ENCODE measurements around the gene ZNF416. TPM values are rescaled to one million over a fixed set of nuclear protein-coding genes. Genes with fewer than 3 reads are reported as not detected.

The ZNF416 gene
- total and polyA plus RNA-seq, 9 of the 15 experiments (the other 6 are each of a cell fraction or from before 2014, with no cell fraction given): 0.20 to 2.0 (median 1.1) TPM

GRCh38 chr19:57613941-57614743 is 35.4 kb upstream of the ZNF416 start, which contains the start of gene ZNF134 (continued):
- TF ChIP-seq POLR3A (IDR thresholded peaks at IDR 0.05; ENCODE audit: borderline replicate concordance, extremely low read depth, insufficient read depth, insufficient read length) (no peak), CREB1 (IDR thresholded peaks at IDR 0.05) (no peak), CREB1 (CRISPR knock-in tag; IDR thresholded peaks at IDR 0.05) (0 out of 2 replicates have a peak, but pooled peaks have one; percentile 37), ZFX (CRISPR knock-in tag; IDR thresholded peaks at IDR 0.05) (peak; percentile 38; the same call in 1 of the 2 replicates), PHF20 (IDR thresholded peaks at IDR 0.05; ENCODE audit: partially characterized antibody) (peak; percentile 68), NR2F6 (CRISPR knock-in tag; IDR thresholded peaks at IDR 0.05) (no peak), ZNF561 (CRISPR knock-in tag; conservative IDR thresholded peaks at IDR 0.05) (no peak), ZNF57 (CRISPR knock-in tag; IDR thresholded peaks at IDR 0.05) (no peak), FOXO4 (CRISPR knock-in tag; IDR thresholded peaks at IDR 0.05) (no peak), ZNF830 (CRISPR knock-in tag; IDR thresholded peaks at IDR 0.05) (no peak), RBM39 (optimal IDR thresholded peaks at IDR 0.05; ENCODE audit: low read depth, low read length) (no peak), ZMIZ1 (IDR thresholded peaks at IDR 0.05; ENCODE audit: low read depth in 2 of 2, low read length in 2 of 2) (no peak), ADNP (tag; IDR thresholded peaks at IDR 0.05) (no peak), MYC (IDR thresholded peaks at IDR 0.05; ENCODE audit: low read depth, low read length) (0 out of 2 replicates have a peak, but pooled peaks have one; percentile 59), MYC (CRISPR knock-in tag; IDR thresholded peaks at IDR 0.05; ENCODE audit: borderline replicate concordance, low read depth) (no peak), ZNF316 (IDR thresholded peaks at IDR 0.05) (no peak), ZNF224 (CRISPR knock-in tag; IDR thresholded peaks at IDR 0.05) (no peak), BCL6 (CRISPR knock-in tag; IDR thresholded peaks at IDR 0.05) (no peak), MNT (conservative IDR thresholded peaks at IDR 0.05) (peak; percentile 24 to 51; a peak in 2 of 4 replicates), ZNF282 (CRISPR knock-in tag; IDR thresholded peaks at IDR 0.05) (no peak), ZBTB26 (CRISPR knock-in tag; IDR thresholded peaks at IDR 0.05) (no peak), ZNF766 (CRISPR knock-in tag; conservative IDR thresholded peaks at IDR 0.05) (0 out of 2 replicates have a peak, but pooled peaks have one; percentile 18)
